Skin of body (tissue), 2 donors: Measurements from ENCODE around the gene PDE1C. TPM values are rescaled to one million over a fixed set of nuclear protein-coding genes. Genes with fewer than 3 reads are reported as not detected.
"Not testable (repeated sequence)": the region's sequence is repeated elsewhere in the genome, so short reads cannot be mapped to it uniquely, and the experiment has no call there.

Experiments
- DNase-seq: peaks from one replicate; lab custom pipeline; 2025; lab: John Stamatoyannopoulos, UW
- total RNA-seq: library from RNA; depleted of rRNA; stranded (reverse); fragments of >200 nt; gene quantifications from one replicate; pipeline ENCODE4 v1.2.3, GENCODE V29; 2014

PDE1C gene
- total RNA-seq, 1 donor from 2014 or later = 1.2 TPM

GRCh38 chr7:32044739-32045138 lies 25.5 kb downstream of the PDE1C start:
- no peak for DNase-seq

DNA sequence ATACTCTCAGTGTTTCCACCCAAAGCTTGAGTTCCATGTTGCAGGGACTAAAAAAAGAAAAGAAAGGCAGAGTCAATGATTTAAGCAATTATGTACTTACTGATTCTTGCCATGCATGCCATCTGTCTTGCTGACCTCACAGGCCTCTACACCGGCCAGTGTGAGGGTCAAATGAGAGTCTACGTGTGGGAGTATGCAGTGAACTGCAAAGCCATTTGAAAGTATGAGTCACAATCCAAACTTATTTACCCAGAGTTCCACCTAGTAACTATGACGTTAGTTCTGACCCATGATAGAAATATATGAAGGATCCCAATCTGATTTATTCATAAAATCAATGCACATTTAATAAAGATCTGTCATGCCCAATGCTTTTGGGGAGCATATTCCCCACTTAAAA lies 26.5 kb downstream of the PDE1C start:
- DNase-seq = no peak

- DNase-seq = no peak
These were observed 27.3 kb downstream of the PDE1C start for GRCh38 chr7:32042900-32043299.

DNA sequence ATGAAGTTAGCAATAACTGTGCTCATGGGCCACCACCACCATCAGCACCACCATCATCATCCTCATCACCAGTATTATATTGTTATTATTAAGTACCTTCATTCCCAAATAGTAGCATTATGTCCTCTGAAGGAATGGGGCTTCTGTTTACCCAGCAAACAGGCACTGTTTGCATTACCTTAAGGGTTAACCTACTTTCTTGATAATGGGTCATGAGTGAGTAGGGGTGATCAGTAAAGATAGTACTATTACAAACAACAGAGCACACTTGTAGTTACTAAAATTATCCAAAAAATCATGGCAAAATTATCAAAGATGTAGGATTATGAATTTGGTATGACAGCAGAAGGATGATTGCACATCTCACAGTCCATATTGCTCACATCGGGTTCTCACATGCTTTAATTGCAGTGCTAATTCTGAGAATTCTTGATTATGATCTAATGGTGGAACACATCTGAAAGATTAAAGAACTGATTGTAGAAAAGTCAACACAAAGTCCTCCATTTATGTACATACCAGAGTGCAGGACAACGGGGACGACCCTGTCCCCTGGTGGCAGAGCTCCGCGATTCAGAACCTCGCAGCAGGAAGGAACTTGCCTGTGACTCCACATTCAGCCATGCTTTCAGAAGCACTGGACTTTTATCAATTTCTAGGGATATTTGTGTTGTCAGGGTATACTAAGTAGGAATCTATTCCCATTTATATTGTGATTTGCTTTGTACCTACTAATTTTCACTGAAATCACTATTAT lies 31.0 kb downstream of the PDE1C start:
- no peak for DNase-seq

DNA sequence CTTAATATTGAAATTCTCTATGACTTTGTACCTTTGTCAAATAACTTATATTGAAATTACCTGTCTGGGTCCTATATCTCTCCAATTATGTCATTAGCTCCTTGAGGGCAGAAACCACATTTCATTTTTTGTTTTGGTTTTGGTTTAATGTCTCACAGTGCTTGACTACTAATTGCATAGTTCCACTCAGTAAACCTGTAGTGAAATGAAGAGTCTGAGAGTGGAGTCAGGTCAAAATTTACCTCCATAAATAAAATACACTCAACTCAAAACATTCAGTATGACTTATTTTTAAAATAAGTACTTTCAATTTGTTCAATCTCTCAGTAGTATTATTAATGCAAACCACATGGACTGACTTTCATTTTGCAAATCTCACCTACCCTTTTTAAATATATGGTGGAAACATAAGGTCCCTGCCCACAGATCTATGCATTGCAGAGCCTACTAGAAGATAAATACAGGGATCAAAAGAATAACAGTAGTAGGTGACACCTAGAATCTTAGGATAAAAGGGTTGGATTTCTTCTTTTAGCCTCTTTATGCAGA lies 32.5 kb downstream of the PDE1C start:
- no peak for DNase-seq

DNA sequence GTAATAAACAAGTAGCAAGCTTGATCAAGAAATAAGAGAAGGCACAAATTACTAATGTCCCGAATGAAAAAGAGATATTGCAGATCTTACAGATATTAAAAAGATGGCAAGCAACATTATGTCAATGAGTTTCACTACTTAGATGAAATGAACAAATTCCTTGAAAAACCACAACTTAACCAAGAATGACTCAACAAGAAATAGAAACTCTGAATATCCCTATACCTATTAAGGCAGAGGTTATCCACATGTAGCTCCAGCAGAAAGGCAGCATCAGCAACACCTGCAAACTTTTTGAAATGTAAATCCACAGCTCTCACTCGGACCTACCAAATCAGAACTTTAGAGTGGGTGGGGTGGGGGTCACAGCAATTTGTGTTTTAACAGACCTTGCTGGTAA lies 33.6 kb downstream of the PDE1C start:
- no peak for DNase-seq

DNA sequence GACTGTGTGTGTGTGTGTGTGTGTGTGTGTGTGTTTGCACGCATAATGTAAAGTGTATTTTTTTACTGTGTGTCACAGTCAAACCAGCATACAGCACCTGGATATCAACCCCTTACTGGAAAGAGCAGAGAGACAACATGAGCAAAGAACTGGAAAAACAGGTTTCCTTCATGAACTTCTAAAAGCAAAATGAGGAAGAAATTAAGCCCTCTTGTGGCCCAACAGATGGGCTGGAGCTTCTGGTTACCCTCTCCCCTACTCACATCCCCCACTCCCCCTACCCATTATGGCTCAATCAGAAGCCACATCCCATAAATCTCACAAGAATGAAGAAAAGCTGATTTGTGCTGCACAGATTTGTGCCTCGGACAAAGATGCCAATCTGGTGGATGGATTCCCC lies 36.2 kb downstream of the PDE1C start:
- DNase-seq = no peak

- DNase-seq = no peak
These were observed 37.2 kb downstream of the PDE1C start for GRCh38 chr7:32033006-32033405.

DNA sequence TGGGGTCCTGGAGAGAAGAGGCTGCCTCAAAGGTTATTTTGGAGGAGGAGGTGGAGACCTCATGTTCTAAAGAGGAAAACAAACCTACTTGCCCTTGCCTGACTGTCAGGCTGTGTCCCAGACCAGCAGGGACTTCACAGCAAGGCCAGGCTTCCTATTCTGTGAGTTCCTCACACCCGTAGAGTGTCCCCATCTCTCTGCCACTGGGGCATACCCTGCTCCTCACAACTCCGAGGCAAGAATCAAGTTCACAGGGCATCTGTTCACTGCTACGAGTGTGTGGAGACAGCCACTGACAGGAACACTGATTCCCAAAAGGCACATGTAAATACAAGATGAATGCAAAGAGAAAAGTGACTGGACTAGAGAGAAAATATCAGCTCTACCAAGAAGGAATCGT lies 38.0 kb downstream of the PDE1C start:
- DNase-seq = no peak

DNA sequence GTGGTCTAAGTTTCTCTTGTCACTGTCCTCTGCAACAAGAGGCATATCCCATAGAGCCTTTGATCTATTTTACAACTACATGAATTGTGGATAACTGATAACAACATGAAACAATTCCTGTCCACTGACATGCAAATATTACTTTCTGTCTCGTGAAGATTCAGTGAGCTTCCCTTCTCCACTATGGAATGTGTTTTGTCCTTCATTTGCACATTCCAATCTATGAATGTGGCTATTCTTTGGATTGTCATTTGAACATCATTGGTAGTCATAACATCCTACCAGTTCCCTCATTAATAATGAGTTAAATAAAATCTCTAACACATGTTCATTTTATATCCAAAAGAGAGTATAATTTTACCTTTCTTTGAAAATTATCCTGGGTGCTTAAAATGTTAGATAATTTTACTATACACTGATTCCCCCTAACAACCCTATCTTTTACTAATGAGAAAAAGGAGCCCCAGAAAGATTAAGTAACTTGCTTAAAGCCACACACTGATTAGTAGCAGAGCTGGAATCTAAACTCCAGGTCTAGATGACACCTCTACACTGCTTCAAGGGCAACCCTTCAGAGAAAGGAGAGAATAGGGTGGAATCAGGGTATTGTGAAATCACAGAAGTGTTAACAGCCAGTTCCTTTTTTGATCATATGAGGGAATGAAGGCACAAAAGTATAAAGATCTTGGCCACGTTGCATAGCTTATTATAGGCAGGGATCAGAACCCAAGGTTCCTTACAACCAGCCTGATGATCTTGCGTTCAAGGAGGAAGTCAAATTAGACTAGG lies 39.1 kb downstream of the PDE1C start:
- DNase-seq = no peak

- DNase-seq = no peak
These were observed 44.2 kb downstream of the PDE1C start for GRCh38 chr7:32026083-32026425.

- no peak for DNase-seq
These were observed 44.7 kb downstream of the PDE1C start for GRCh38 chr7:32025381-32026082.

DNA sequence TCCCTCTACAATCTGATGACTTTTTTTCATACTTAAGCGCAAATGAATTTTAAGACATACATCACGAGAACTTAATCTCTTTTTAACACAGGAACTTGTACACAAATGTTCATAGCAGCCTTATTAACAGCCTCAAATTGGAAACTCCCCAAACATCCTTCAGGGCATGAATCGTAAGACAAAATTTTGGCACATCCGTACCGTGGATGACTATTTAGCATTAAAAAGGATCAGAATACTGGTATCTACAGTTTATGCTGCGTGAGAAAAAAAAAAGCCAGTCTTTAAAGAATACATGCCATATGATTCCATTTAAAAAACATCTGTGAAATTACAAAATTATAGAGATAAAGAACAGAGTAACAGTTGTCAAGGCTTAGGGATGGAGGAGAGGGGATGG lies 46.8 kb downstream of the PDE1C start:
- DNase-seq = no peak

- DNase-seq = no peak
These were observed 47.2 kb downstream of the PDE1C start for GRCh38 chr7:32022966-32023365.

DNA sequence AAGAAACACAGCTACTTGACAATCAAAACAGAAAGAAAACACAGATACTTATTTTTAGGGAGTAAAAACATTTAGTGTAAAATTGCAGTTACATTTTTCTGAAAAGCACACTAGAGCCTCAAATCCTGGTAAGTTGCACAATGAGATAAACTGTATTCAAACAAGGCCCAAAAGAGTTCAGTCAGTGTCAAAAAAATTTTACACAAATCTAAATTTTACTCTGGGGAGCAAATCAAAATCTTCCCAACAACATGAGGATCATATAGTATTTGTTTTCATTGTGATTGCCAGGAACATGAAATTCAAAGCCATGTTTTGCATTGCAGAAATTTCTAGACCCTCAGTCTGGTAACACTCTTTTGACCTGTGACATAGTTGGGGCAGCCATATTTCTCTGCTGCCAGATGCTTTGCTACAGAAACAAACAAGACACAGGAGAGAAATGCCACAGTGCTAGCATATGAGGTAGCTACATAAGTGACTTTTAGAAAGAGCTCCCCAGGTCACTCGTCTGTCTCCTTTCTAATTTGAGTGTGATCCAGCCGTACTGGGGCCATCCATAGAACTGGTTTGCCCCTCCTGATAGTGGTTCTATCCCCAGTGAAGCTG lies 49.6 kb downstream of the PDE1C start:
- DNase-seq = no peak

DNA sequence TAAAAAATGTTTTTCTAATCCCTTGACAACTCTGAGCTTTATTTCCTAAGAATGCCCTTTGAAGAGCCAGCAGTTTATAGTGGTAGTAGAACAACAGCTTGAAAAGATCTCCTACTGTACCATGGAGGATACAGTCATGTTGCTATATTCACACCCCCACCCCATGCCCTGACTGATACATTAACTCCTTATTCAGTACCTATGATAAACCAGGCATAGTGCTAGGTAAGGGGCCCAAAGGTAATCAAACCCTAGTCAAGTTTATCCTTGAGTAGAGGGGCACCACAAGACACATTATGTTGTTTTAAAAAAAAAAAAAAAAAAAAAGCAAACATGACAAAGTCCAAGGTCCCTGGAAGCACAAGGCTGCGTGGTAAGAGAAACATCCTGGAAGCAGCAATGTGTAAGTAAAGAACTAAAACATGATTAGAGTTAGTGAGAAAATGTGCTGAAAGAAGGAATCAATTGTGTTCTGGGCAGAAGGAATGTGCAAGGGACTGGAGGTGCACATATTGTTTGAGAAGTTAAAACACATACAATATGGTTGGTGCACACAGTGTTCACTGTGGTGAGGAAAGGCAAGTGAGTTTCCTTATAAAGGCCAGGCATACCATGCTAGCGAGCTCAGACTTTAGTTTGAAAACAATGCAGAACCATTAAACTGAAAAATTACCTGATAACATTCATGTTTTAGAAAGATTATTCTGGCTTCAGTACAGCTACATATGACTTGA lies 51.2 kb downstream of the PDE1C start:
- DNase-seq = no peak

GRCh38 chr7:32015133-32015532 lies 55.1 kb downstream of the PDE1C start:
- DNase-seq = no peak

GRCh38 chr7:32013471-32013870 lies 56.7 kb downstream of the PDE1C start:
- not testable (repeated sequence) for DNase-seq

DNA sequence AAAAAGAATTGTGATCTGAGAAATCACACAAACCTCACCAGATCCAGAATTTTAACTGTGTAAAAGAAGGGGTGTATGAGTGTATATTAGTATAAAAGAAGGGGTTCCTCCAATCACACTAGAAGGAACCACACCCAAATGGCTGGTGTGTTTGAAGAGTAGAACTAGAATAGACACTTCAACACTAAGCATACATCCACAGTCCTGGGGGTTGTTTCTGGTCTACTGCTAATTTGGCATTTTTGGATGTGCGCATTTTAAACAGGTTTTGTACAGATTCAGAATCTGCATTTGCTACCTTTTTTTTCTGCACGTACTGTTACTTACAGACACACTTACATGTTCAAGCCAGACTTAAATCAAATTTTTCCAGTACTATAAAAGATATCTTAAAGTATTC lies 64.6 kb downstream of the PDE1C start:
- no peak for DNase-seq

- no peak for DNase-seq
These were observed 68.3 kb downstream of the PDE1C start for GRCh38 chr7:32001948-32002347.

- no peak for DNase-seq
These were observed 72.8 kb downstream of the PDE1C start for GRCh38 chr7:31997423-31997822.
